ENCODE data around the gene BTBD19.

GRCh38 chr1:44799770-44800584, 8.3 kb upstream of the BTBD19 start, which contains the start of gene PLK3:
- TF ChIP-seq USF1 (IDR thresholded peaks at IDR 0.05) (no peak), TAF1 (IDR thresholded peaks at IDR 0.05; ENCODE audit: low read depth) (peak; percentile 74), EP300 (IDR thresholded peaks at IDR 0.05; ENCODE audit: borderline replicate concordance) (no peak), MAX (IDR thresholded peaks at IDR 0.05) (peak; percentile 97), NFIC (IDR thresholded peaks at IDR 0.05) (peak; percentile 10; the same call in 1 of the 2 replicates), CEBPB (IDR thresholded peaks at IDR 0.05) (no peak), ZBTB7A (IDR thresholded peaks at IDR 0.05; ENCODE audit: low read depth) (no peak; the same call in 1 of the 2 replicates), REST (IDR thresholded peaks at IDR 0.05; ENCODE audit: low read depth) (no peak)
